ENCODE data around the gene IKZF1.
A peak's percentile ranks its signal among the peaks of the same experiment; 100 is the strongest.

The IKZF1 gene

DNA sequence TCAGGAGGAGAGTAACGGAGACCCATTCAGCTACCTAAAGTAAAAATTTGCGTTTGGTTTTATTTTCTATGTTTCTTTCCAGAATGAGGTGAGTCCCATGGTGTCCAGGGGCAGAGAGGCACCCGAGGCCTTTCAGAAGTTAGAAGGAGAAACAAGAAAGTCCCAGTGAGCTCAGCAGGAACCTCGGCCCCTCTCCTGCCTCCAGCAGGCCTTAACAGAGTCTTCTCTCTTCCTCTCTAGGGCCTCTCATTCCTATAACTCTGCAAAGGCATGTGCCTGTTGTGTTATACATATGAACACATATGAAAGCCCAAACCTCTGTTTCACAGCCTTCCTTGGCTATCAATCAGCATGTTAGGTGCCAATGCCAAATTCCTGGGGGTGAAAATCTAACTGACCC, 20.8 kb upstream of the IKZF1 start:
- no peak for DNase-seq (ENCODE audit: low spot score)

DNA sequence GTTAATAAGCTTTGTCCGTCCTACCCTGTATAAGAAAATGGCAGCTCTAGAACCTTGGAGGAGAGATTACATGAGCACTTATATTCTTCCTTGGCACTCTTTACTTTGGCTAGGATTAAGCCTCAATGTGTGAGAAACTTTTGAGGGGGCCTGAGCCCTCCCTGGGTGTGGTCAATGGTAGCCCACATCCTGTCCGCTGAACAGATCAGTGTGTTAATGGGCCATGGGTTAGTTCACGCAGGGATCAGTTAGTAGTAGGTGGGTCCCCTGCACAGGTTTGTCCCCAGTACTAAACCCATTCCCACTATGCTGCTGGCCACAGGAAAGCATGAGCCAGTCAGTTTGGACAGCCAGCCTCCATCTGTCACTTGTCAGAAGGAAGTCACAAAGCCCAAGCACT, 20.2 kb upstream of the IKZF1 start:
- no peak for DNase-seq (ENCODE audit: low spot score)

- no peak for DNase-seq (ENCODE audit: low spot score)
Observed at GRCh38 chr7:50285269-50285668, 19.2 kb upstream of the IKZF1 start.

DNA sequence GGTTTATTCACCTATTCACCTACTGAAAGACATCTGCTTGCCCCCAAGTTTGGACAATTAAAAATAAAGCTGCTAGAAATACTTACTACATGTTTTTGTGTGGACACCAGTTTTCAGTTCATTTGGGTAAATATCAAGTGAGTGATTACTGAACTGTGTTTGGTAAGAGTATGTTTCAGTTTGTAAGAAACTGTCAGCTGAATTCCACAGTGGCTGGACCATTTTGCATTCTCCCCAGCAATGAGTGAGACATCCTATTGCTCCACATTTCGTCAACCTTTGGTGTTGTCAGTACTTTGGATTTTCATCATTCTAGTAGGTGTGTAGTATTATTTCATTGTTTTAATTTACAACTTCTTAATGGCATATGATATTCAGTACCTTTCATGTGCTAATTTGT, 17.4 kb upstream of the IKZF1 start:
- no peak for DNase-seq (ENCODE audit: low spot score)

GRCh38 chr7:50292165-50292757, 12.3 kb upstream of the IKZF1 start:
- no peak for DNase-seq (ENCODE audit: low spot score)

DNA sequence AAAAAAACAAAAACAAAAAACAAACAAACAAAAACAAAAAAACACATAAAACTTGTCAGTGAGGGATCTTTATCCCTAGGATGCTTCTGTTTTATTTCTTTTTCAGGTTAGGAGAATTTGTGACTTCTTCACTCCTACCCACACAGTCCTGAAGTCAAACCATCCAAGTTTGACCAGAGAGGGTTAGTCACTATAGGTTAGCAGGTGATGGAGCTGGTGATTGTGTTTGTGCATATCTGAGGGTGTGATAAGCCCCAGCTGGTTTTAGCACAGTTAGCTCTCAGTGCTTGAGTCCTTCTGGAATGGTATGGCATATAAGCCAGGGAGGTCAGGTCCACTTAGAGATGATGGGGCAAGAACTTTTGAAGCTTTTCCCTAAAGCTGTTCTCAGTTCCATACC, 11.8 kb upstream of the IKZF1 start:
- DNase-seq (ENCODE audit: low spot score) = no peak

GRCh38 chr7:50293509-50294179, 10.9 kb upstream of the IKZF1 start:
- DNase-seq (ENCODE audit: low spot score) = no peak

DNA sequence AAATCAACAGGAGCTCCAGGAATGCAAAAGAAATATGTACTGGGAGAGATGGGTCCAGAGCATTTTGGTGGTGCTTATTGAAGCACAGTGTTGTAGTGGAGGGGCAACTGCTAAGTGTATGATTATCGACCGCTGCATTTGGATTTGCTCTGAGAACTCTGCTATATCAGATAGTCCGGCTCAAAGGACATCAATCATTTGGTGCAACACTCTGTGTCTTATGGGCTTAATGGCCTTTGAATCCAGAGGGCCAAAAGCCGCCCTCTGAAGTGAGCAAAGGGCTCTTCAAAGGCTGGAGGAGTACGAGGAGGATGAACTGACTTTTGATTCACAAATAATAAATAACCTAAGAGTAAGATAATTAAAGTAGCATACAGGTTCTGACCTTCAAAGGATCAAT, 9.4 kb upstream of the IKZF1 start:
- DNase-seq (ENCODE audit: low spot score) = no peak

DNA sequence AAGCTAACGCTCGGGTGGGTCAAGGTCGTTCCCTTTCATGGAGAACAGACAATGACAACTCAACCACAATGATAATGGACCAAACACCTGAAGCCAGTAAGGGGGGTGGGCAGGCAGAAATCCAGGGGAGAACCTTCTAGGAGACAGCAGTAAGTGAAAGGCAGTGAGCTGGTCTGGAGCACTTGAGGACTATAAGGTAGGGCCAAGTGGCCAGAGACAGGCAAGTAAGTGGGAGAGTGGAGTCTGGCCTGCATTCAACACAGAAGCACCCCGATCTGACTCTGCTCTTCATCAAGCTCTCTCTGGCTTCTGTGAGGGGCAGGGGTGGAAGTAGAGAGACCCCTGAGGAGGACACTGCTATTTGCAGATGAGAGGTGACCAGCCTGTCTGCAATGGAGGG, 7.7 kb upstream of the IKZF1 start:
- DNase-seq (ENCODE audit: low spot score) = no peak

DNA sequence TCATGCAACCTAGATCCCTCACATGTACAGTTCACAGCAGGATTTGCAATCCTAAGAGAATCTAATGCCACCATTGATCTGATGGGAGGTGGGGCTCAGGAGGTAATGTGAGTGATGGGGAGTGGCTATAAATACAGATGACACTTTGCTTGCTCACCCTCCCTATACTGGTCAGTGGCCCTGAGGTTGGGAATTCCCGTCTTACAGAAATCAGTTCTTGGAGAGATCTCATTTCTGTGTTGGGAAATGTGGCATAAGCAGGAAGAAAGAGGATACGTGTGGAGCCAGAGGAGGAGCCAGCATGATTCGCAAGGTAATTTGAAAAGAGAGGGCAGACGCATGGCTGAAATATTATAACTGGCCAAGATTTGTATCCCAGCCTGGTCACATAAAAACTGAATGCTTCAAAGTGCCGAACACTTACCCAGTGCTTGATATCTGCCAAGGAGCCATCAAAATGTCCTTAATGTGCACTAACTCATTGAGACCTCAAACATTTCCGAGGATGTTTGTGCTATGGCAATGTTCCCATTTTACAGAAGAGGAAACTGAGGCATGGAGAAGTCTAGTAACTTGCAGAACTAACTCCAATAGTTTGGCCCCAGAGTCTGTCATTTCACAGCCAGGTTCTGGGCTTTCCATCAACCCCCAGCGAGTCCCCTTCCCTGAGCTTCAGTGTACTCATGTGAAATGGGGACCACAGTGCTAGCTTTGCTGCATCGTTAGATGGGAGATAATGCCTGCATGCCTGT, 5.5 kb upstream of the IKZF1 start:
- no peak for DNase-seq (ENCODE audit: low spot score)

- no peak for DNase-seq (ENCODE audit: low spot score)
Observed at GRCh38 chr7:50300336-50300735, 4.2 kb upstream of the IKZF1 start.

DNA sequence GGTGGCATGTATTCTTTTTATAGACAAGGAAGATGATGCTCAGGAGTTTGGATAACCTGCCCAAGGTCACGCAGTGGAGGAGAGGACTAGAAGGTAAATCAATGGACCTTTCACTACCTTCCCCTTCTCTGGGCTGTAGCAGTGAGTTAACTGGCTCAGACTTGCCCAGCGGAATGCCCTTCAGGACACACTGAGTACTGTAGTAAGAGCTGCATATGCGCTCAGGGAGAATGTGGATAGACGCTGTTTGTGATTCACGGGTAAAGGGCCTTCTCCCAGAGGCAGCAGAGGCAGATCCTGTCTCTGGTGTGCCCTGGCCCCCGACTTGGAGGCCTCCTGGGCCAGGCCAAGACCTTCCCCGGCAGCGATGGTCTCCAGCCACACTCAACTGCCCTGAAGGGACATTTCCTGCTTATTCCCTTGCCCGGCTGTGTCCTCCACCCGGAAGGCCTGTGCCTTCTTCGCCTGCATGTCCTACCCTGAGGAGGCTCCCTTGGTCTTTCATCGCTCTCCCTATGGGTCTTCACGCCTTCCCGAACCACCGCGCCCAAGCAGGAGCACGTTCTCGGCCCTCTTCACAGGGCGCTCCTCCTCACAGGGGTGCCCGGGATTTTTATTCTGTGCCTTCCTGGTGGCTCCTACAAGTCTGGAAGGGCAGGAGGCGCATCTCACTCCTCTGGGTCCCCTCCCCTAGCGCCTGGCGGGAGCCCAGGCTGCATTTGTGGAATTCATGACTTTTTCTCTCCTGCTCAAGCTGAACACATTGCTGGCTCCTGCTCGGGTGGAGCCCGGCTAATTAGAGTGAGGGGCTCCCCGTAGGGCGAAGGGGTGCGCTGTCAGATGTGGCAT, 1.8 kb upstream of the IKZF1 start:
- no peak for DNase-seq (ENCODE audit: low spot score)

DNA sequence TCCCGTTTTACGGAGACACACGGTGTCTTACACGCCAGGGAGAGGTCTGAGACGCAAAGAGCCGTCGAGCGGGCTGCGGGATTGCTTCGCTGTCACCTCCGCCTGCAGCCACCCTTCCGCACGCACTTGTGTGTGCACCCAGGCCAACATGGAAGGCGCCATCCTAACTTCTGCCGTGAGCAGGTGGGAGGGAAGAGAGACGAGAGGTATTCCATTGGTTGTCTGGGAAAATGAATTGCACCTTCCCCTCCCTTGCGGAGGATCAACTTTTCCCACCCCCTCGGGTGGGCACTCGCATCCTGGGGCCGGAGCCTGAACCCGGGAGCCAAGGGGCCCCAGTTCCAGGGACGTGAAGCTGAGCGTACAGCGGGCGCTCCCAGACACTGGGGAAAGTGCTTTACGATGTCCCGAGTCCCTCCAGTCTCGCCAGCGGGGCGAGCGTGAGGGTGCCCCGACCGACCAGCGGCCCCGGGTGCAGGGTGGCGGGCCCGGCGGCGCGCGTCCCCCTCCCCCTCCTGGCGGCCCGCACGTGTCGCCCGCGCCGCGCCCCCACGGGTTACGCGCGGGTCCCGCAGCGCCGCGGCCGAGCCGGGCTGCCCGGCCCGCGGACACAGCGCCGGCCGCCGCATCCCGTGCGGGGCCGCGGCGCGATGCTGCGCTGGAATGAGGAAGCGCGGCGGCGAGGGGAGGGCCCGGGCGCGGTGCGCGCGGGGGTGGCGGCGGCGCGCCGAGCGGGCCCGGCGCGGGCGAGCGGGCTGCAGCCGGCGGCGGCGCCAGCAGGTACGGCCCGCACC, 984 bp upstream of the IKZF1 start:
- no peak for DNase-seq (ENCODE audit: low spot score)

- DNase-seq (ENCODE audit: low spot score) = peak; percentile 79
Observed at GRCh38 chr7:50304911-50305582, 531 bp downstream of the IKZF1 start.

DNA sequence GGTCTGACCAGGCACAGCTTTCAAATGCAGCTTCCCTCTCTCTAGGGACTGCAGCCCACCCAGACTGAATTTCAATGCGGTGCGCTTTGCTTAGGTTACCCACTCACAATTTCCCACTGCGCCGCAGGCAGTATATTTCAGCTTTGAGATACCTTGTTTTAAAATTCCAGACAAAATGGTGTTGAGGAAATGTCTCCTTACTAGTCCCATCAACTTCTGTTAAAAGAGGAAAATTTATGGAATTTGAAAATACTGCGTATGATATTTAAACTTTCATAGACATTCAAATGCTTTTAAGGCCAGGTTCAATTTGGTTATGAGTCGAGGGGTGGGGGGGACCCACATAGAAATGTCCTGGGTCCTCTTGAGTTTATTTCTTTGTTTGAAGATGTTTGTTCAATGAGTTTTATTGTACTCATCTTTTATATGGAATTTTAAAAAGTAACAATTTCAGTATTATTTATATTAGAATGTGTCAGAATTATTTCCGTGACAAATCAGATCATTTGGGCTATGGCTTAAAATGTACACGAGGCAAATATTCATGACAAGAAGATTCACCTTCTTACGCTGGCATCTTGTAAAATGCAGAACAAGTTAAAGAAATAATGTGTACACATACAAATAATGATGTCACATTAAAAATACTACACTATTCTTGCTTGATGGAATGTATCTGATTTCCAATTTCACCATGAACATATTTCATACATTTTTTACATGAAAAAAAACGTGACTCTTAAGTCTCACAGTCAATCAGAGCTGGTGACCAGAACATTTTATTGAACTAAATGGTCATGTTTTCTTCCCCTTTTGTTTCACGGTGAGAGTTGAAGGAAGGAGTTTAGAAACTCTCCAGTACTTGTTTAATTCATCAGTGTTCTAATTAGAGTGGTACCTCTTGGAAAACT, 1.3 kb downstream of the IKZF1 start:
- no peak for DNase-seq (ENCODE audit: low spot score)

- no peak for DNase-seq (ENCODE audit: low spot score)
Observed at GRCh38 chr7:50306494-50307367, 2.2 kb downstream of the IKZF1 start.

- DNase-seq (ENCODE audit: low spot score) = peak; percentile 84
Observed at GRCh38 chr7:50307368-50308032, 3.0 kb downstream of the IKZF1 start.

GRCh38 chr7:50308203-50308531, 3.7 kb downstream of the IKZF1 start:
- no peak for DNase-seq (ENCODE audit: low spot score)
